Posterior vena cava (tissue), 2 donors: ENCODE results near the gene CLINT1. TPM values are rescaled to one million over a fixed set of nuclear protein-coding genes. Genes with fewer than 3 reads are reported as not detected.
"Not testable (repeated sequence)": the region's sequence is repeated elsewhere in the genome, so short reads cannot be mapped to it uniquely, and the experiment has no call there.

ENCODE experiments used
- DNase-seq: peaks from one replicate; pipeline ENCODE4 v3.0.0-alpha.2; 2020; ENCODE audit warnings: low spot score
- intact Hi-C, 2 donors: fragments of 100-400 bp; cut with DNase I; formaldehyde crosslinking; loops; one replicate each; pipeline versions ENCODE4 v1.14.1 to v1.14.2; 2022 to 2023
- total RNA-seq, 2 donors: library from RNA; stranded (reverse); fragmentation: NEBNext Ultra II Directional; extraction: Animal tissue kit (Norgen Biotek cat#: 25700); gene quantifications; one replicate each; pipeline ENCODE4 v1.2.1, GENCODE V29; 2021
- donor health status: DM: yes; HTN: yes; CAD: no.
- donor health status: DM: yes; HTN: yes; CAD: no.

CLINT1 gene
- total RNA-seq, 2 donors from 2014 or later: 44.0 to 59.4 TPM

GRCh38 chr5:157866536-157866935 is 7.6 kb upstream of the CLINT1 start:
- intact Hi-C loops: no loop called here
- DNase-seq: no peak

GRCh38 chr5:157865781-157866180 is 6.8 kb upstream of the CLINT1 start:
- no peak for DNase-seq
- intact Hi-C loops: no loop called here

GRCh38 chr5:157864067-157864466 is 5.1 kb upstream of the CLINT1 start:
- intact Hi-C loops: no loop called here
- DNase-seq: no peak

- no peak for DNase-seq
- intact Hi-C loops: no loop called here
Observed at GRCh38 chr5:157862183-157862851, 3.4 kb upstream of the CLINT1 start.

- intact Hi-C loops: no loop called here
Observed at GRCh38 chr5:157860898-157861890, 2.2 kb upstream of the CLINT1 start.

GRCh38 chr5:157859227-157859575 is 256 bp upstream of the CLINT1 start:
- DNase-seq: no peak
- intact Hi-C loops: no loop called here

More at GRCh38 chr5:157860898-157861890, 2.2 kb upstream of the CLINT1 start:
- no peak for DNase-seq

- intact Hi-C loops: no loop called here
- DNase-seq: no peak
Observed at GRCh38 chr5:157857816-157858526, 974 bp downstream of the CLINT1 start.

- intact Hi-C loops: no loop called here
- no peak for DNase-seq
Observed at GRCh38 chr5:157855404-157855994, 3.4 kb downstream of the CLINT1 start.

- intact Hi-C loops, DNase-seq: not testable (repeated sequence)
Observed at GRCh38 chr5:157853365-157853764, 5.6 kb downstream of the CLINT1 start.

- no peak for DNase-seq
- intact Hi-C loops: no loop called here
Observed at GRCh38 chr5:157845914-157846598, 12.9 kb downstream of the CLINT1 start.

GRCh38 chr5:157842787-157843186 is 16.2 kb downstream of the CLINT1 start:
- no peak for DNase-seq
- intact Hi-C loops: no loop called here

GRCh38 chr5:157842185-157842584 is 16.8 kb downstream of the CLINT1 start:
- intact Hi-C loops: no loop called here

GRCh38 chr5:157839157-157839795 is 19.7 kb downstream of the CLINT1 start:
- intact Hi-C loops: no loop called here

More at GRCh38 chr5:157842185-157842584, 16.8 kb downstream of the CLINT1 start:
- DNase-seq: no peak

GRCh38 chr5:157836121-157836753 is 22.7 kb downstream of the CLINT1 start:
- no peak for DNase-seq
- intact Hi-C loops: no loop called here

More at GRCh38 chr5:157839157-157839795, 19.7 kb downstream of the CLINT1 start:
- no peak for DNase-seq

GRCh38 chr5:157835041-157835440 is 23.9 kb downstream of the CLINT1 start:
- intact Hi-C loops: no loop called here
- no peak for DNase-seq

- DNase-seq: no peak
- intact Hi-C loops: loop anchor here in 1 of 2 donors (10.0 kb wide), 1 partner anchor 1306 kb away; no protein-coding TSS in a partner anchor
Observed at GRCh38 chr5:157828944-157829639, 29.9 kb downstream of the CLINT1 start.
